ENCODE results near the gene HCFC1R1.
"Not testable (repeated sequence)": the region's sequence is repeated elsewhere in the genome, so short reads cannot be mapped to it uniquely, and the experiment has no call there.

The HCFC1R1 gene

GRCh38 chr16:3023669-3024478 lies at the start of gene HCFC1R1, which contains the start of gene THOC6:
Gene HCFC1R1, minus strand, starts transcription at chr16:3023942. Its CDS starts 1 bp downstream, at chr16:3023941.
Gene THOC6, plus strand, starts transcription at chr16:3024035. Its CDS starts 292 bp downstream, at chr16:3024327.
- H3K4me3 ChIP-seq (ENCODE audit: low read length) = peak within 1 kb of the TSS; percentile 60; the same call in 1 of the 2 replicates
- no peaks in the 10 kb centered on the region for H3K9me3 ChIP-seq (ENCODE audit: control insufficient read depth, insufficient read depth, low read length)
- no CpG with 5 or more reads among the region's 69 CpGs for WGBS (ENCODE audit: insufficient coverage, insufficient read length)
- H3K27ac ChIP-seq (ENCODE audit: low read length) = no peak within 1 kb of the TSS
- H3K27me3 ChIP-seq (ENCODE audit: control insufficient read depth, insufficient read depth, low read length) = no peaks in the 10 kb centered on the region
- DNase-seq (ENCODE audit: low read depth, low spot score) = no peak
- peaks cover 18% of the 10 kb centered on the region for H3K36me3 ChIP-seq (ENCODE audit: control insufficient read depth, insufficient read depth, low read length)
- peaks cover 8% of the 10 kb centered on the region for H3K4me1 ChIP-seq (ENCODE audit: control insufficient read depth, insufficient read depth, low read length)

DNA sequence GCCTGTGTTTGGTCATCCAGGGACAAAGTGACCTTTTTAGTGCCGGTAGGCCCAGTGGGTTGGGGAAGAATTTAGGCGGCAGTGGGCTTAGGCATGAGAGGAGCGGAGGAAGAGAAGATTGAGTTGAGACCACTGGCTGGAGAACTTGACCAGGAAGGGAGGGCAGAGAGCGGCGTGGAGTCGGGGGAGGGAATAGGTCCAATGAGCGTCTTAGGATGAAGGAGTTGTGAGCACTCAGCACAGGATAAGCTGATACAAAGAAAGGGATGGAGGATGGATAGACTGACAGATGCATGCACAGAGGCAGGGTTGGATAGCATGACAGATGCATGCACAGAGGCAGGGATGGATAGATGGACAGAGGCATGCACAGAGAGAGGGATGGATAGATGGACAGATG lies 49.7 kb upstream of the HCFC1R1 start:
- no peaks in the 10 kb centered on the region for H3K27me3 ChIP-seq (ENCODE audit: control insufficient read depth, insufficient read depth, low read length)
- no peak overlapping the region for H3K4me3 ChIP-seq (ENCODE audit: low read length)
- no peaks in the 10 kb centered on the region for H3K36me3 ChIP-seq (ENCODE audit: control insufficient read depth, insufficient read depth, low read length)
- DNase-seq (ENCODE audit: low read depth, low spot score) = no peak
- WGBS (ENCODE audit: insufficient coverage, insufficient read length) = no CpG with 5 or more reads among the region's 7 CpGs
- H3K9me3 ChIP-seq (ENCODE audit: control insufficient read depth, insufficient read depth, low read length) = no peaks in the 10 kb centered on the region
- H3K27ac ChIP-seq (ENCODE audit: low read length) = no peak overlapping the region
- peaks cover 5% of the 10 kb centered on the region for H3K4me1 ChIP-seq (ENCODE audit: control insufficient read depth, insufficient read depth, low read length)

DNA sequence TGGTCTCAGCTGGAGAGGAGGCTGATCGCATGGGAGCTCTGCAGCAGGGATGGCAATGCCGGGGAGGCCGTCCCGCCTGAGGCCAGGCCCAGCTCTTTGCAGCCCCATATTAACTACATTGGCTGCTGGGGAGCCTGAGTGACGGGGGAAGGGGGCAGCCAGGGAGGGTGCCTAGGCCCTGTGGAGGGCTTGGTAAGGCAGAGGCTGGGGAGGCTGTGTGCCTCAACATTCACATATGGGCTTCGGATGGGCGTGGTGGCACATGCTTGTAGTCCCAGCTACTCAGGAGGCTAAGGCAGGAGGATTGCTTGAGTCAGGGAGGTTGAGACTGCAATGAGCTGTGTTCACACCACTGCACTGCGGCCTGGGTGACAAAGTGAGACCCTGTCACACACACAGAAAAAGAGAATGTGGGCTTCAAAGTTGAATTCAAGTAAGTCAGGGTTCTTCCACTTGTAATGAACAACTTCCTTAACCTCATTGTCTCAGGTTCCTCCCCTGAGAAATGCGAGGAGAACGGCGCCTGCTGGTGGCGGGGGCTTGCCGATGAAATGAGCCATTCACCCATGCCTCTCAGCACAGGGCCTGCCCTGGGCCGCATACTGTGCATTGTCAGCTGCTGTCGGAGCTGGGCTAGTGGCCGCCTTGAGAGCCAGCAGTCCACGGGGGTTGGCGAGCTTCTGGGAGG lies 49.0 kb upstream of the HCFC1R1 start:
- H3K9me3 ChIP-seq (ENCODE audit: control insufficient read depth, insufficient read depth, low read length); H3K4me1 ChIP-seq (ENCODE audit: control insufficient read depth, insufficient read depth, low read length); H3K36me3 ChIP-seq (ENCODE audit: control insufficient read depth, insufficient read depth, low read length); H3K4me3 ChIP-seq (ENCODE audit: low read length); H3K27me3 ChIP-seq (ENCODE audit: control insufficient read depth, insufficient read depth, low read length); DNase-seq (ENCODE audit: low read depth, low spot score); H3K27ac ChIP-seq (ENCODE audit: low read length): not testable (repeated sequence)
- no CpG with 5 or more reads among the region's 18 CpGs for WGBS (ENCODE audit: insufficient coverage, insufficient read length)

GRCh38 chr16:3072148-3072547 lies 48.4 kb upstream of the HCFC1R1 start:
- not testable (repeated sequence) for H3K36me3 ChIP-seq (ENCODE audit: control insufficient read depth, insufficient read depth, low read length); H3K27me3 ChIP-seq (ENCODE audit: control insufficient read depth, insufficient read depth, low read length); DNase-seq (ENCODE audit: low read depth, low spot score); H3K4me1 ChIP-seq (ENCODE audit: control insufficient read depth, insufficient read depth, low read length); H3K9me3 ChIP-seq (ENCODE audit: control insufficient read depth, insufficient read depth, low read length); H3K27ac ChIP-seq (ENCODE audit: low read length); H3K4me3 ChIP-seq (ENCODE audit: low read length)
- no CpG with 5 or more reads among the region's 4 CpGs for WGBS (ENCODE audit: insufficient coverage, insufficient read length)

DNA sequence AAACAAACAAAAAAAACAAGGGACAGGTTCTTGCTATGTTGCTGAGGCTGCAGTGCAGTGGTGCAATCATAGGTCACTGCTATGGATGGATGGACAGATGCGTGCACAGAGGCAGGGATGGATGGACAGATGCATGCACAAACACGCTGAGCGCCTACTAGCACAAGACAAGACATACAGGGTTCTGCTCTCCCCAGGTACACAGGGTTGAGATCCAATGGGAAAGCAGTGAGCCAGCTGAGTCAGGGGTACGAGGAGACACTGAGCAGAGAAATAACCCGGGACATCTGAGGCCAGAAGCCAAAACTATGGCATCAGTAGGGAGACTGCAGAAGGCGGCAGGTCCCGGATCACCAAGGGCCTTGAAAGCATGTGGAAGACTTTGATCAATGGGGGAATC lies 47.9 kb upstream of the HCFC1R1 start:
- Histone ChIP-seq H3K9me3 (ENCODE audit: control insufficient read depth, insufficient read depth, low read length) (no peaks in the 10 kb centered on the region), H3K4me3 (ENCODE audit: low read length) (no peak overlapping the region), H3K4me1 (ENCODE audit: control insufficient read depth, insufficient read depth, low read length) (peaks cover 5% of the 10 kb centered on the region), H3K27ac (ENCODE audit: low read length) (no peak overlapping the region), H3K27me3 (ENCODE audit: control insufficient read depth, insufficient read depth, low read length) (no peaks in the 10 kb centered on the region), H3K36me3 (ENCODE audit: control insufficient read depth, insufficient read depth, low read length) (no peaks in the 10 kb centered on the region)
- WGBS (ENCODE audit: insufficient coverage, insufficient read length) = no CpG with 5 or more reads among the region's 7 CpGs
- DNase-seq (ENCODE audit: low read depth, low spot score) = no peak

- H3K4me1 ChIP-seq (ENCODE audit: control insufficient read depth, insufficient read depth, low read length) = peaks cover 2% of the 10 kb centered on the region
- H3K36me3 ChIP-seq (ENCODE audit: control insufficient read depth, insufficient read depth, low read length) = no peaks in the 10 kb centered on the region
- no CpG with 5 or more reads among the region's 9 CpGs for WGBS (ENCODE audit: insufficient coverage, insufficient read length)
Measured at GRCh38 chr16:3070608-3071111, 46.9 kb upstream of the HCFC1R1 start.

GRCh38 chr16:3069146-3069545 lies 45.4 kb upstream of the HCFC1R1 start:
- H3K27ac ChIP-seq (ENCODE audit: low read length); H3K27me3 ChIP-seq (ENCODE audit: control insufficient read depth, insufficient read depth, low read length); DNase-seq (ENCODE audit: low read depth, low spot score); H3K4me3 ChIP-seq (ENCODE audit: low read length); H3K9me3 ChIP-seq (ENCODE audit: control insufficient read depth, insufficient read depth, low read length); H3K36me3 ChIP-seq (ENCODE audit: control insufficient read depth, insufficient read depth, low read length); H3K4me1 ChIP-seq (ENCODE audit: control insufficient read depth, insufficient read depth, low read length): not testable (repeated sequence)
- WGBS (ENCODE audit: insufficient coverage, insufficient read length) = no CpG with 5 or more reads among the region's 11 CpGs

More at GRCh38 chr16:3070608-3071111, 46.9 kb upstream of the HCFC1R1 start:
- Histone ChIP-seq H3K4me3 (ENCODE audit: low read length) (no peak overlapping the region), H3K9me3 (ENCODE audit: control insufficient read depth, insufficient read depth, low read length) (no peaks in the 10 kb centered on the region), H3K27ac (ENCODE audit: low read length) (no peak overlapping the region), H3K27me3 (ENCODE audit: control insufficient read depth, insufficient read depth, low read length) (no peaks in the 10 kb centered on the region)
- no peak for DNase-seq (ENCODE audit: low read depth, low spot score)

DNA sequence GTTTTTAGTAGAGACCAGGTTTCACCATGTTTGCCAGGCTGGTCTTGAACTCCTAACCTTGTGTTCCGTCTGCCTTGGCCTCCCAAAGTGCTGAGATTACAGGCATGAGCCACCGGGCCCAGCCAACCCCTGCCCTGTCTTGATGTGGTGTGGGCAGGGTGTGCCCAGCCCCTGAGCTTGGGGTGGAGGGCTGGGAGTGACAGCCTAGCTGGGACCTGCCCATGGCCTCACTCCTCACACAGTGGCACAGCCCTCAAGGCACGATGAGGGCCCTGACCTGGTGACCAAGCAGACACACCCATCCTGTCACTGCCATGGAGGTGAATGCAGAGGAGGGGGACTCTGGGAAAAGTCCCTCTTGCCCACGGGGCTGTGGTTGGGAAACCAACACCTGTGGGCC lies 44.7 kb upstream of the HCFC1R1 start:
- Histone ChIP-seq H3K4me1 (ENCODE audit: control insufficient read depth, insufficient read depth, low read length) (peaks cover 2% of the 10 kb centered on the region; the same call in 1 of the 2 replicates), H3K27me3 (ENCODE audit: control insufficient read depth, insufficient read depth, low read length) (no peaks in the 10 kb centered on the region), H3K36me3 (ENCODE audit: control insufficient read depth, insufficient read depth, low read length) (no peaks in the 10 kb centered on the region), H3K9me3 (ENCODE audit: control insufficient read depth, insufficient read depth, low read length) (no peaks in the 10 kb centered on the region), H3K4me3 (ENCODE audit: low read length) (no peak overlapping the region), H3K27ac (ENCODE audit: low read length) (no peak overlapping the region)
- no CpG with 5 or more reads among the region's 4 CpGs for WGBS (ENCODE audit: insufficient coverage, insufficient read length)
- no peak for DNase-seq (ENCODE audit: low read depth, low spot score)

DNA sequence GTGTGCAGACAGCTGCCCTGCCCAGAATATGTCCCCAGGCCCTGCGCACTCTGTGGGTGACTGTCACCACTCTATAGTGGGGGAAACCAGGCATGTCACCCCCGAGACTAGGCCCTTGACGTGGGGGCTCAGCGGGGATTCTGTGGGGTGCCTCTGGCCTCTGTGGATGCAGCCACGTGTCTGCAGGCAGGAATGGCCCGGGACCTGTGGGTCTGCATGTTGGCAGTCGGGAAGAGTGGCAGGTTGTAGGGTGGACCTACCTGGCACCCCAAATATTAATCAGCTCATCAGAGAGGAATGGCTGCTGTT lies 42.7 kb upstream of the HCFC1R1 start:
- no peak for DNase-seq (ENCODE audit: low read depth, low spot score)
- H3K4me3 ChIP-seq (ENCODE audit: low read length) = no peak overlapping the region
- no CpG with 5 or more reads among the region's 7 CpGs for WGBS (ENCODE audit: insufficient coverage, insufficient read length)
- H3K27me3 ChIP-seq (ENCODE audit: control insufficient read depth, insufficient read depth, low read length) = no peaks in the 10 kb centered on the region
- H3K27ac ChIP-seq (ENCODE audit: low read length) = no peak overlapping the region
- H3K36me3 ChIP-seq (ENCODE audit: control insufficient read depth, insufficient read depth, low read length) = no peaks in the 10 kb centered on the region
- peaks cover 2% of the 10 kb centered on the region; the same call in 1 of the 2 replicates for H3K4me1 ChIP-seq (ENCODE audit: control insufficient read depth, insufficient read depth, low read length)
- no peaks in the 10 kb centered on the region for H3K9me3 ChIP-seq (ENCODE audit: control insufficient read depth, insufficient read depth, low read length)

DNA sequence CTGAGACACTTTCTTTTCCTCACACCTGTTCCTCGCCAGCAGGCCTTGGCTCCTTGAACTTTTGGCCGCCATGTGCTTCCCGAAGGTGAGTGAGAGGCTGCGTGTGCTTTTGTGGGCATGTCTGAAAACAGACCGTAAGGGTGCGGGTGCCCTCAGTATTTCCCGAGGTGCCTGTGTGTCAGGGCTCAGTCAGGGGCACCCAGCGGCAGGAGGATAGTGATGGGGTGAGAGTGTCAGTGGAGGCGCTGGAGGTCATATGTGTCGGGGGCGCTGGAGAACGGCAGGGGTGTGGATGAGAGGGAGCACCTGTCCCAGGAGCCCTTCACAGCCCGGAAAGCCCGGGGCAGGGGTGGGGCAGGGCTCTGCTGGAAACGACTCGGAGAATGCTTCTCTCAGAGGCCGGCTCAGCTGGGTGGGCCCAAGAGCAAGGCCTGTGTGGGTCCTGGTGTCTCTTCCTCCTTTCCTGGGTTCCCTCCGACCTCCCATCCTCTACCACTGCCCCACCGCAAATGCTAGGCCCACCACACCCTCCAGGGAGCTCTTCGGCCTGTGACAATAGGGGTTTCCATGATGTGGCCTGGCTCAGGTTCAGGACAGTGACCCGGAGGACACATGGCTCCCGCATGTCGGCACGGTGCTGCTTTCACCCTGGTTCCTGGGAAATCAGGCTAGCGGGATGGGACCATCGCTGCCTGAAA lies 42.1 kb upstream of the HCFC1R1 start:
- Histone ChIP-seq H3K27me3 (ENCODE audit: control insufficient read depth, insufficient read depth, low read length) (no peaks in the 10 kb centered on the region), H3K9me3 (ENCODE audit: control insufficient read depth, insufficient read depth, low read length) (no peaks in the 10 kb centered on the region), H3K4me1 (ENCODE audit: control insufficient read depth, insufficient read depth, low read length) (peaks cover 2% of the 10 kb centered on the region; the same call in 1 of the 2 replicates), H3K4me3 (ENCODE audit: low read length) (no peak overlapping the region), H3K27ac (ENCODE audit: low read length) (no peak overlapping the region), H3K36me3 (ENCODE audit: control insufficient read depth, insufficient read depth, low read length) (no peaks in the 10 kb centered on the region)
- DNase-seq (ENCODE audit: low read depth, low spot score) = no peak
- WGBS (ENCODE audit: insufficient coverage, insufficient read length) = no CpG with 5 or more reads among the region's 26 CpGs
